ENCODE measurements around the gene TRIM63.
"Not testable (repeated sequence)": the region's sequence is repeated elsewhere in the genome, so short reads cannot be mapped to it uniquely, and the experiment has no call there.

TRIM63 gene

GRCh38 chr1:26096471-26096870 is 29.0 kb upstream of the TRIM63 start:
- H3K4me3 ChIP-seq (replicated peaks; ENCODE audit: low read depth, low read length), result no peak overlapping the region
- DNase-seq (ENCODE audit: extremely low read depth, low read depth), result no peak
- TF ChIP-seq CTCF (IDR thresholded peaks at IDR 0.05; ENCODE audit: low read depth, low read length, missing control alignments), result no peak

- no peak for TF ChIP-seq CTCF (IDR thresholded peaks at IDR 0.05; ENCODE audit: low read depth, low read length, missing control alignments)
- H3K4me3 ChIP-seq (replicated peaks; ENCODE audit: low read depth, low read length), result no peak overlapping the region
- DNase-seq (ENCODE audit: extremely low read depth, low read depth), result no peak
Observed at GRCh38 chr1:26094677-26095383, 27.4 kb upstream of the TRIM63 start.

- TF ChIP-seq CTCF (IDR thresholded peaks at IDR 0.05; ENCODE audit: low read depth, low read length, missing control alignments), result no peak
- no peak for DNase-seq (ENCODE audit: extremely low read depth, low read depth)
- no peak overlapping the region for H3K4me3 ChIP-seq (replicated peaks; ENCODE audit: low read depth, low read length)
Observed at GRCh38 chr1:26094076-26094669, 26.7 kb upstream of the TRIM63 start.

- not testable (repeated sequence) for DNase-seq (ENCODE audit: extremely low read depth, low read depth); H3K4me3 ChIP-seq (replicated peaks; ENCODE audit: low read depth, low read length)
Observed at GRCh38 chr1:26093569-26093968, 26.1 kb upstream of the TRIM63 start.

- TF ChIP-seq CTCF (IDR thresholded peaks at IDR 0.05; ENCODE audit: low read depth, low read length, missing control alignments), result no peak
- no peak overlapping the region for H3K4me3 ChIP-seq (replicated peaks; ENCODE audit: low read depth, low read length)
- DNase-seq (ENCODE audit: extremely low read depth, low read depth), result no peak
Observed at GRCh38 chr1:26092422-26092821, 25.0 kb upstream of the TRIM63 start.

GRCh38 chr1:26090893-26091292 is 23.5 kb upstream of the TRIM63 start:
- no peak overlapping the region for H3K4me3 ChIP-seq (replicated peaks; ENCODE audit: low read depth, low read length)
- no peak for DNase-seq (ENCODE audit: extremely low read depth, low read depth)
- no peak for TF ChIP-seq CTCF (IDR thresholded peaks at IDR 0.05; ENCODE audit: low read depth, low read length, missing control alignments)

GRCh38 chr1:26089125-26089524 is 21.7 kb upstream of the TRIM63 start:
- no peak for TF ChIP-seq CTCF (IDR thresholded peaks at IDR 0.05; ENCODE audit: low read depth, low read length, missing control alignments)
- no peak overlapping the region for H3K4me3 ChIP-seq (replicated peaks; ENCODE audit: low read depth, low read length)
- no peak for DNase-seq (ENCODE audit: extremely low read depth, low read depth)

Measured in HFF-Myc (cell line).